ENCODE data around the gene ABCC5.

ABCC5 gene

DNA sequence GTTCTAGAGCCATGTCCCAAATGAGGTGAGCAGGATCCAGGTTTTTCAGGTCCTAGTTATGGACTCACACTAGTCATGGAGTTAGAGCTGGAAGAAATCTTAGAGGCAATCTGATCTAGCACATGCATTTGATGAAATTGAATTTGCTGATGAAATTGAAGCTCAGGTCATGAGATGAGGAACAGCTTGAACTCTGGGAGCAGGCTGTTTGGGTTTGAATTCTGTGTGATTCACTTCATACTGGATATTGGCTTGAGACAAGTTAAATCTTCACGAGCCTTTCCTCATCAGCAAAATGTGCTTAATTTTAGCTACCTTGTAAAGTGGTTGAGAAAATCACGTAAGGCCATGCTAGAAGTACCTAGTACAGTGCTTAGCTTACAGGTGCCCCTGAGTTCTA is 99.5 kb downstream of the ABCC5 start:
- DNase-seq: no peak

DNA sequence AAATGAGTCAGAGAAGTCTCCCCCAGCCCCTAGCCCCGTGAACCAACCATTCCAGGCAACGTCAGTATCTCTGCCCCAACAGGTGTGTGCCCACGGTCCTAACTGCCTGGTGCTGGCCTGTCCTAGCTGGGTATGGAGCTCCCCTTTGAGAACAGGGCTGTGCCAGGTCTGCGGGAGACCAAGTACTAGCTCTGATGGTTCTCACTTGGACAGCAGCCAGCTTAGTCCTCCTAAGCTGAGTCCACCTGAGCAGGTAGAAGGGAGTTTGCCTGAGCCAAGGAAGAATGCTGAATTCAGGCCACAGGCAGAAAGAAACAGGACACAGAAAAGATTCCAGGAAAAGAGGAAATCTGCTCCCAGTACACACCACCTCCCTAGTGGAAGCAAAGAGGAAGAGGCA is 99.9 kb downstream of the ABCC5 start:
- DNase-seq: no peak

DNA sequence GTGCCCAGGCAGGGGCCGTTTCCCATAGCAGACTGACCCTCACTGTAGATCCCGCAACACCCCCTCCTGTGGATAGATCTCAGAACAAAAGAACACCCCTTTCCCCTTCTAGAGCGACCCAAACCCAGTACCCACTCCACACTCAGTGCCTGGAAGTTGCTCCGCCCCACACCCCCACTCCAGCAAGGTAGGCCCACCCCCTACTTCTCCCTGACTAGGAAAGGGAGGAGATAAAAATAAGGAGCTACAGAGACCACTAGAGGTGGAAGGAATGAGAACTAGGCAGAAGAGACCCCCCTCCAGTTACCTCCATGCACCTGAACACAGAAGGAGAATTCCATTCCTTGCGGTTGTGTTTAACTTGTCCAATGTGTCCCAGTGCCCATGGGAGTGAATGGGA is 102.8 kb downstream of the ABCC5 start:
- no peak for DNase-seq

DNA sequence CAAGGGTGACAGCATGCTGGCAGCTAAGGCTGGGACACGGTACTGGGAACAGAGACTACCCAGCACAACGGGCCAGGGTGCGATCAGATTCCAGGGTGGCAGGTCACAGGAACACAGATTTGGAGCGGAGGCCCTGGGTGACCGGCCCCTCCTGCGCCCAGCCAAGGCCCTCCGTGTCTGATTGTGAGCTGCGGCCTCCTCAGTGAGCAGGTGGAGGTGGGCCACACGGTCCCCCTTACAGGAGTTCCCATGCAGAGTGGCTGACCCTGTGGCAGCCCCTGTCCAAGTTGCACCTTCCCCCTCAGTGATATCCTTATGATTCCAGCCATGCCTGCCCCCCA is 104.1 kb downstream of the ABCC5 start:
- no peak for DNase-seq

DNA sequence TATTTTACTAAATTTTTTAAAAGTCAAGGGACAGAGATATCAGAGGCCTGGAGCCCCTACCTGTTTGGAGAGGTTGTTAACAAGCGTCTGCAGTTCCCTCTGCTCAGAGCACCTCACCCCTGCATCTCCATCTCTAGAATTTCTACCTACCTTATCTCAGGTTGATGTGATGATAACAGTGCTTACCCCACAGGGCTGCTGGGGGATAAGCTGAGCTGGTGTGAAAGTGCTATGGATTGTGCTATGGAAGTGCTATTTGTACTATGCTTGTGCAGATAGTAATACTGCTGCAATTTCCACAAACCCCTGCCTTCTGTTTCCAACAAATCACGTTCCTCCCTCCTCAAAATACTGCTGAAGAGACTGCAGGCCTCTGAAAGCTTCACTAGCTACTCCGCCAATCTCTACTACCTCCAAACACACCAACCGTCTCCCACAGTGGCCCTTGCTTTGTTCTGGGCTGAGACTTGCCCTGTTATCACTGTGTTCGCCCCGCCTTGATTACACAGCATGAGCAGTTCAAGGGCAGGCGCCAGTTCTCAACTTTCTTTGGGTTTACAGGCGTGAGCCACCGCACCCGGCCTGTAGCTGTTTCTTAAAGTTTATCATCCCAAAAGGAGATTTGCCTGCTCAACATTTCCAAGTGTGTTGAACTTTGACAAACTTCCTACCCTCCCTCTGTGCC is 104.6 kb downstream of the ABCC5 start:
- DNase-seq: no peak

DNA sequence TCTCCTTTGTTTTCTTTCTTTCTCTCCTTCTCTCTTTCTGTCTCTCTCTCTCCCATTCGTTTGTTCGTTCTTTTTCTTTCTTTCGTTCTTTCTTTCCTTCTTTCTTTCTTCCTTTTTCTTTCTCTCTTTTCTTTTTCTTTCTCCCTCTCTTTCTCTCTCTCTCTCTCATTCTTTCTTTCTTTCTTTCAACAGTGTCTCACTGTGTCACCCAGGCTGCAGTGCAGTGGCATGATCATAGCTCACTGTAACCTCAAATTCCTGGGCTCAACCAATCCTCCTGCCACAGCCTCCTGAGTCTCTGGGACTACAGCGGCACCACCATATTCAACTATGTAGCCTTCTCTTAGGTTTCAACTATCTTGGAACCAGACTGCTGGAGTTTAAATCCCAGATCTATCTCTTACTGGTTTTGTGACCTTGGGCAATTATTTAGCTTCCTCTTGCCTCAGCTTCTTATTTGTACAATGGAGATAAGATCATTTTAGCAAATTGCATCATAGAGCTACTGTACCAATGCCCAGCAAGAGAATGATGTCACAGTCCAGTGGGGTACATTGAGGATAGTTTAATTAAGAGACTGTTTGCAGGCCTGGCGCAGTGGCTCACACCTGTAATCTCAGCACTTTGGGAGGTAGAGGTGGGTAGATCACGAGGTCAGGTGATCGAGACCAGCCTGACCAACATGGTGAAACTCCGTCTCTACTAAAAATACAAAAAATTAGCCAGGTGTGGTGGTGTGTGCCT is 105.7 kb downstream of the ABCC5 start:
- no peak for DNase-seq

DNA sequence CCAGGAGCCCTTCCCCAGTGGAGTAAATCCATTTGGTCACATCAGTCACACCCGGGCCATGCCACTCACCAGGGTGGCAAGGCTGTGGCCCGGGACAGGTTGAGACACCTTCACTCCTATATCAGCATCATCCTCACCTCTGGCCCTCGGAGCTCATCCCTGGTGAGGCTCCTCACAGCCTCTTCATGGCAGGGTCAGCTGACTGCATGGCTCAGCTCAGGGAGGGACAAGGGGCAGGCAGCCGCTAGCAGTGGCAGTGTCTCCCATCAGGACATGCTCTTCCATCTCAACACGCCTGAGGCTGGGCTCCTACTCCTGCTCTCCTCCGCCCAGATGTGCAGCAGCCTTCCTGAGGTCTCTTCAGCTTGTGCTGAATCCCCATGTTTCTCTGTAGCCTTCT is 106.6 kb downstream of the ABCC5 start:
- no peak for DNase-seq

DNA sequence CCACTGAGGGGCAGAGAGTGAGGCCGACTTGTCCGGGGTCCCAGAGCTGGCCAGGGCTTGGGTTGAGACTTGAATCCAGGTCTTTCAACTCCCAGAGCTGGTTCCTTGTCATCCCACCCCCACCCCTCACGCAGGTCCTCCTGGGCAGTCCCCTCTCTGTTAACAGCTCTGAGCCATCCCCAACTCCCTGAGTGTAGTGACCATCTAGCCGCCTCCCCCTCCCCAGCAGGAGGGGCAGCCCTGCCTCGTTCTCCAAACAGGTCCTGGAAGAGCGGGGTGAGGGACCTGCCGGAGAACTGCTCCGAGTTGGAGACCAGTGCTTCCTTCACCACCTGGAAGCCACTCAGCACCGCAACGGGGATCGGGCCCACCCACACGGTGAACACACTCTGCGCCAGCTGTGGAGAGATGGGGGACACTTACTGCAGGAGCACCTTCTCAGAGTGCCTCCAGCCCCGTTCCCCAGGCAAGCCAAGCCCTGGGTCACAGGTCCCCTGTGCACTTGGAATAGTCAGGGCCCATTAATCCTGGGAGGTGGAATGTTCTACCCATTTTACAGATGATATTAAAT is 108.6 kb downstream of the ABCC5 start:
- no peak for DNase-seq

DNA sequence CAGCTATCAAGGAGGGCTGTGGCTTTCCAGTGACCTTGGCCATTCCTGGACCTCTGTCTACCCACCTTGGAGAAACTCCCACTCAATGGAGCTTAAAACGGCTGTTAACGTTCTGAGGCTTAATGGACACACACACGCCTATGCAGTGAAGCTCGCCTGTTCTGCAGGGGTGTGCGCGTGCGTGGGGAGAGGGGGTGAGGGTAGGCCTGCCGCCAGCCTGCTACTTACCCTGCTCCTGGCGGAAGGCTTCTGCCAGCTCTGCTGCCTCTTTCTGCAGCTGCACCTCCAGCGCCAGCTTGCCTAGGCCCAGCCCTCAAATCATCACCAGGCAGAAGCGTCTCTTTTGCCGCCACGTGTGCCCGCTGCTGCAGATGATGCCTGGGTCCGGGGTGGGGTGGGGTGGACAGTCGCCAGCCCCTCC is 109.8 kb downstream of the ABCC5 start:
- DNase-seq: no peak

DNA sequence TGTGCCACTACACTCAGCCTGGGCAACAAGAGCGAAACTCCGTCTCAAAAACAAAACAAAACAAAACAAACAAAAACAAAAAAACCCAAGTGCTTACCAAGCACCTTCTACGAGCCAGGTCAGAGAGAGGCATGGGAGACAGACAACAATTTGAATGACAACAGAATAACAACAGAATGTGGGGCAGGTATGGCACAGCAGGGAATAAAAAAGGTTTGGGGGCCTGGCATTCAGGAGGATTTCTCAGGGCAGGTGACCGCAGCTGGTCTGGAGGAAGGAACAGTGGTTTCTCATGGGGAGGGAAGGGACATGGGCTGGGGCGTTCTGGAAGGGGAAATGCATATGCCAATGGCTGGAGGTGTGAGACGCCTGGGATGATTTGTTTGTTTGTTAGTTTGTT is 110.5 kb downstream of the ABCC5 start:
- no peak for DNase-seq

DNA sequence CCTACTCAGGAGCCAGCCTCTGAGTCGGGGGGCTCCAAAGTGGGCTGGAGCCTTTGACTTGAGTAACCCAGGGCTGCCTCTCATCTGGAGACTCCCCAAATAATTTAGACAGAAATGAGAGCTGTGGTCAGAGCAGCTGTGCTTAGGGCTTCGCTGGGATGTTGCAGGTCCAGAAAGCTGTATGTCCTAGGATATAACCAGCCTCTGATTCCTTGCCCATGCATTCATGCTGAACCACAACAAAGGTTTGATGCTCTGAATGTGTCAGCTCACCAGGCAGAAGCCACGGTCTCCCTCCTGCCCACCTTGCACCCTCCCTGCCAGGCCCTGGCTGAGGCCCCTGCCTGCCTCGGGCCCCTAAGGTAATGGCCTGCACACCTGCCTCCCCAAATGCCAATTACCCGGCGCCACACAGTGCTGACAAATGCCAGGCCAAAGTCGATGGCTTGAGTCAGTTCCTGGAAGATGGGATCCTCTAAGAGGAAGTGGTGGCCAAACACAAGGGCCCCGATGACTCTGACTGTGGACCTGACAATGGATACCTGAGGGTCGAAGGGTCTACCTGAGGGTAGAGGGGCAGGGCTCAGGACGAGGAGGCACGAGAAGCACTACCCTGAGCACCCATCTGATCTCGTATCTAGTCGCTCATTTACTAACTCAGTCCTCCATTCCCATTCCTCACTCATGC is 111.3 kb downstream of the ABCC5 start:
- no peak for DNase-seq

DNA sequence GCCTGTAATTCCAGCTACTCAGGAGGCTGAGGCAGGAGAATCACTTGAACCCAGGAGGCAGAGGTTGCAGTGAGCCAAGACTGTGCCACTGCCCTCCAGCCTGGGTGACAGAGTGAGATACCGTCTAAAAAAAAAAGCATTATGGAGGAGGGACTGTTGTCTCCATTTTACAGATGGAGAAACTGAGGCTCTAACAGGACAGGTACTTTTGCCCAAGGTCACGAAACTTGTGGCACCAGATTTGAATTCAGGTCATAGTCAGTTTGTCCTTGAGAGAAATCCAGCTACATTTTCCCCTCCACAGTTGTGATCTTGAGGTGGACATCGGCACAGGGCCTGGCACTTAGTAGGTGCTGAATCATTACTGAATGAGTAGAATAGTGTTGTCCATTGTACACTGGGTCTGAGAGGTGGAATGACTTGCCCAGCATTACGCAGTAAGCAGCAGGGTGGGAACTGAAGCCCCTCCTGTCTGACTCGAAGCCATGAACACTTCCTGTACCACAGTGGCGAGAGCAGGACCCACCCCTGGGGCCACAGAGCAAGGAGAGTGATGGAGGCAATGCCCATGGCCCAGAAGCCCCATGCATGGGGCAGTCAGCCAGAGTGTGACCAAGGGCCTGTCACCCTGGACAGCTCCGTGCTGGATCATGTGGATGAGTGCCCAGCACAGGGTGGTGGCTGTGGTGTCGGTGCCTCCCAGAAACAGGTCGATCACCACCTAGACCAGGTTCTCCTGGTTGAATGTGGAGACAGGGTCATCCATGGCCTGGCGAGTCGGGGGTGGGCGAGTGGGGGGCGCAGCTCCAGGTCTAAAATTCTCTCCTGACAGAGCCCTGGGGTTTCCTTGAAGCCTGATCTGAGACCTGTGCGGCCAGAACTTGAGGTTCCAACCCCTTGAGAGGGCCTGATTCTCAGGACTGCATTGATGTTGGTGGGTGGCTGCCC is 112.6 kb downstream of the ABCC5 start:
- DNase-seq: no peak

DNA sequence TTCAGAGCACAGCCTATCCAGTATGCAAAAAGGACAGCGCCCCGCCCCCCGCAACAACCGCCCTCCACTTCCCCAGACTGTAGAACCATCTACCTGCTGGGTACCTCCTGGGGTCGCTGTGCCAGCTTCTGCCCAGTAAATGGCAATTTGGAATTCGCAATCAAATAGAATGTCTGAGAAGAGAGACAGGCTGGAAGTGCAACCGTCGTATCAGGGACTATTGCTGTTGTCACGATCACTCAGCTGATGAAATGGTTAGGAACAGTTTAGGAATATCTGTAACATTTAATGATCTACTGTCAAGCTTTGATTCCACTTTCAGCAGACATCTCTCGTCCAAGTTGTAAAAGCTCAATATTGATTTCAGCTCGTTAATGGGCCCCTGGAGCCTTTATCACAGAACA is 119.7 kb downstream of the ABCC5 start:
- DNase-seq: no peak

DNA sequence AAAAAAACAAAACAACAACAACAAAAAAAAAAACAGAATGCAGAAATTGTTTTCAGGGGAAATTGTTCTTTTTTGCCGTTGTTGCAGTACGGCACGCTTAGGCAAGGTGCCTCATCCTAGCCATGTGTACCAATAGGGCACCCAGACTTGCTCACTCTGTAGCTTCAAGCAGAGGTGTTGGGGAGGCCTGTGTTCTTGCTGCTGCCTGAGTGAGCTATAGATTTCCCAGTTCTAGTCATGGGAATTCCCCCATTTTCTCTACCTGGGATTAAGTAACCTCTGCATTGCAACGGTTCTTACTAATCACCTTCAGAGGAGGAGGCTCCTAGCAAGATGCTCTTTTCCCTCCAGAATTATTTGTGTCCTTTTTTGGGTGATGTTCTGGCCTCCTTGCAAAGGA is 120.1 kb downstream of the ABCC5 start:
- DNase-seq: no peak

DNA sequence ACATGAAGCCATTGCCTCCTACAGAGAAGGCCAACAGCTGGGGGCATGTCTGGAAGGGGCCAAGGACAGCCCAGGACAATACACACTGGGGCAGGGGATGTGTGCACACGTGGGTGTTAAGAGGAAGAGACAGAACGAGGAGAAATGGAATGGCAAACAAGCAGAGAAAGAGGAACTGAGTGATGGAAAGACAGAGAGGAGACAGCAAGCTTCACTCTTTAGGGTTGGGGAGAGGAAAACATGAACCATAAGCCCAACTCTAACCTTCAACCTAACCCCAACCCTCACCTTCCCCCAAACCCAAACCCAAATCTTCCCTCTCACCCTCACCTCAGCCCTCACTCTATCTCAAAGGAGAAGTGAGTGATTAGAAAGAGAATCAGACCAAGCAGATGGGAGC is 121.1 kb downstream of the ABCC5 start:
- no peak for DNase-seq

DNA sequence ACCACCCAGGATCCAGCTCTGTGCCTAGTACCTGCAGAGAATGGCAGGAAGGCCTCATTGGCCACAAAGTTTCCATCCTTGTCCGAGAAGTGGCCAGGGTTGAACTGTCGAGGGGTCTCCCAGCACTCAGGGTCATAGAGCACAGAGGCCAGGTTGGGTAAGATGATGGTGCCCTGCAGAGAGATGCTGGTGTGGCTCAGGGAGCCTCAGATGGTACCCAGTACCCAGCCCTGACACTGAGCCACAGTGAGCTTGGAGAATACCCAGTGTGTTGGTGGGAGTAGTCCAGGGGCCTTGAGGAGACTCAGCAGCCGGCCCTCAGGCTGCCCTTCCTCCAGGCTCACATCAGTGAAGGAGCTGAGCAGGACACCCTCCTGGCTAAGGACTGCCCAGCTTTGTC is 121.5 kb downstream of the ABCC5 start:
- no peak for DNase-seq

DNA sequence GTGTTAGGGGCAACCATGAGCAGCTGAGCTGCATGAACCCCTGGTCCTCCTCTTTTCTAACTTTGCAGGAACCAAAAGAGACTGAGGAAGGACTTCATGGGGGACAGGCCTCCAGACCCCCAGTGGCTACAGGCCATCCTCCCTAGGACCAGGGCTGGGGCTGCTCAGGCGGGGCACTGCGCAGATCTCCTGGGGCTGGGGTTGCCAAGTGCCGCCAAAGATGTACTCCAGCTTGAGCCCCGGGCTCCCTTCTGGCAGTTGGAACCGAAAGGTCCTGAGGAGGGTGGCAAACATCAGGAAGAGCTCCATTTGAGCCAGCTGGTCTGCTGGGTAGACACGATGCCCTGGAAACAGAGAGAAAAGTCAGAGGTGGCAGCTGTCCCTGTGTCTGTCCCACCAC is 121.9 kb downstream of the ABCC5 start:
- no peak for DNase-seq

DNA sequence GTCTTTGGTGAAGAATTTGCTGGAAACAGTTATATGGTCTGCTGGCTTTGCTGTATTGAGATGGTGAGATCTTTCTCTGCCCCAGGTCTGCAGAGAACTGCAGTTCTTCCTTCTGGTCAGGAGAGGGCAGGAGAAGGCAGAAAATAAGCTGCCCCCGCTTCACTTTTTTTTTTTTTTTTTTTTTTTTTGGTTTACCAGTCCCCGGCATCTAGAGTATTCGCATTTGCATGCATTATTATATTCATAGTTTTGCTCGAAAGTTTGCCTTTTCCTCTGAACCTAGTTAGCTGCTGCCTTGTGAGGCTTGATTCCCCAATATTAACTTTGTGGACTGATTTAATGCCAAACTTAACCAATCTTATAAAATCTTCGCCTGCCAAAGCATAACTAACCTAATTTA is 122.4 kb downstream of the ABCC5 start:
- DNase-seq: peak in 5 of 6 experiments; percentile 6 to 61 (median 40)

DNA sequence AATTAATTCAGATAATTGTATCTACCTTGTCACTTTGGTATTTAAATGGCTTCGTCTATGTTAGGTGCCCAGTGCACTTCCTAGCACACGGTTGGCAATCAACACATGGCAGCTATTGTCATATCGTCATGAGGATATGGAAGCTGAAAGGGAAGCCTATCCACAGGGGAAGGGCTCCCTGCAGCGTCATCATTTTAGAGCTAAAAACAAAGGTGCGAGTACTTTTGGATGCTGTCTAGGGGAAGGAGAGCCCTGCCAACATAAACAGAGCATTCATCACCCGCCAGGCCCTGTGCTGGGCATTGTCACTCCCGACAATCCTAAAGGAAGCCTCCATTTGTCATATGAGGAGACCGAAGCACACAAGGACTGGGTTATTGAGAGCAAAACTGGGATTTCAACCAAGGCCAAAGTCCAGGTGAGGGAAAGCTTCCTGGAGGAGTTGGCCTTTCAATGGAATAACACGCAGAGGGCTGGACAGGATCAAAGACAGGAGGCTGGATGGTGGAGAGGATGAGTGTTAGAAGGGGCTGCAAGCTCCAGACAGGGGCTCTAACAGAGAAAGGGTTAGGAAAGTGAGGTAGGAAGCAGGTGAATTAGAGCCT is 125.0 kb downstream of the ABCC5 start:
- no peak for DNase-seq

DNA sequence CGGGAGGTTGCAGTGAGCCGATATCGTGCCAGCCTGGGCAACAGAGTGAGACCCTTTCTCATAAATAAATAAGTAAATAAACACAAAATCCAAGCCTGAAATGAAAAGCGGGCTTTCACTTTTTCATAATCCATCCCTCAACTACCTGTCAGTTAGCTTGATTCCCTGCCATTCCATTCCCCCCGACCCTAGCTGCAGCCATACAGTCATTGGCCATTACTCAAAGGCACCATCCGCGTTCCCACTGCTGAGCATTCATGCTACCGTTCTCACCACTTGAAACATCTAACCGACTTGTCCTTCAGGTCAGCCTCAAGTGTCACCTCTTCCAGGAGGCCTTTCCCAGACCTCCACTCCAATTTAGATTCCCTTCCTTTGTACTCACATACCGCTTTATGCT is 131.9 kb downstream of the ABCC5 start:
- no peak for DNase-seq

DNA sequence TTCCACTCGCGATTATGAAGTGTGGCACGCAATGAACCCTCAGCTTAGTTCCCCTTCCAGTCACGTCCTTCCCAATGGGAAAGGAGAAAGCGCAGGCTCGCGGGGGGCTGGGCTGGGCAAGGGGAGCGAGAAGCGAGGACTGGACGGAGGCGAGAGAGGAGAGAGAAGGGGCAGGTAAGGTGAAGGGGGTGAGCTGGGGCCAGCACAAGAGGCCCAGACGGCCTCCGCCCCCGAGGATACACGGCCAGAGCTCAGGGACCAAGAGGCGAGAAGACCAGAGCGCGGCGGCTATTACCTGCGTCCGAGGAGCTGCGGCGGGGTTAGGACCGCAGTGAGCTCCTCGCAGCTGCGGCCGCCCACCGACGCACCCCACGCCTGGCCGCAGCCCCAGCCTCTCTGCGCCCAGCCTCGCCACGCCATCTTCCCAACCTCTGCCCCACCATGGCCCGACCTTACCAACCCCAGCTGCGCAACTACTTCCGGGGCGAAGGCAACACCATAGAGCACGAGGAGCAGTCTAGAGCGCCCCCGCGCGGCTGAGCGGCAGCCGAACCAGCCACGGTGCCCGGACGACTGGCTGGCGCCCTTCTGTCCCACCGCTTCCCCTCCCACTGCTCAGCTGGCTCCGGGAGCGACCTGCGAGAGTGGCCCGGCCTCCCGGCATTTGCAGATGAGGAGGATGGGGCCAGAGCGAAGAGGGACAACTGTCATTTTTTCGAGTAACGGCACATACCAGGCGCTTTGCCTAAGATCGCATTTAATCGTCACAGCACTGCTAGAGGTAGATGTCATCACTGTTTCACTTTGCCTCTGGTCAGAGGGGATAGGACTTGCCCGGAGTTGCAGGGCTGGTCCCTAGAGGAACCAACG is 133.0 kb downstream of the ABCC5 start, which contains the start of gene PARL:
PARL (minus strand) TSS at position 454 of the 870 bp plus-strand sequence; CDS start at position 420, 34 bp downstream.
- peak; percentile 86 to 96 (median 92) for DNase-seq
